GM18909 (cell line): ENCODE data around the gene ZNF487.
"Not testable (repeated sequence)": the region's sequence is repeated elsewhere in the genome, so short reads cannot be mapped to it uniquely, and the experiment has no call there.

Experiments
- ATAC-seq: cut with Tn5 transposase; IDR thresholded peaks from one replicate; pipeline ENCODE4 v1.9.1; 2021; ENCODE audit warnings: mild to moderate bottlenecking; ENCODE audit not compliant: unreplicated experiment, poor library complexity

ZNF487 gene

DNA sequence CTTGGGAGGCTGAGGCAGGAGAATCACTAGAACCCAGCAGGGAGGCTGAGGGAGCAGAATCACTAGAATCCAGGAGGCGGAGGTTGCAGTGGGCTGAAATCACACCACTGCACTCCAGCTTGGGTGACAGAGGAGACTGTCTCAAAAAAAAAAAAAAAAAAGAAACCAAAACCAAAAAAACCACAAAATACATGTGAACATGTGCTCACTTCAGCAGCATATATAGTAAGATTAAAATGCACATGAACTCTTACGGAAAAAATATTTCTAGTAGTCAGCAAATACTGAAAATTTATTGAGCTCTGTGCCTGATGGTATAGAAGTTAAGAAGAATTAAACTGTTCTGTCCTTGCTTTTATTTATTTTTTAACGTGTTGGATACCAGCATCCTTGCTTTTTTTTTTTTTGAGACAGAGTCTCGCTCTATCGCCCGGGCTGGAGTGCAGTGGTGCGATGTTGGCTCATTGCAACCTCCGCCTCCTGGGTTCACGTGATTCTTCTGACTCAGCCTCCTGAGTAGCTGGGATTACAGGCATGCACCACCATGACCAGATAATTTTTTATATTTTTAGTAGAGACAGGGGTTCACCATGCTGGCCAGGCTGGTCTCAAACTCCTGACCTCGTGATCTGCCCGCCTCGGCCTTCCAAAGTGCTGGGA, 9.6 kb upstream of the ZNF487 start:
- peak; percentile 78 for ATAC-seq

DNA sequence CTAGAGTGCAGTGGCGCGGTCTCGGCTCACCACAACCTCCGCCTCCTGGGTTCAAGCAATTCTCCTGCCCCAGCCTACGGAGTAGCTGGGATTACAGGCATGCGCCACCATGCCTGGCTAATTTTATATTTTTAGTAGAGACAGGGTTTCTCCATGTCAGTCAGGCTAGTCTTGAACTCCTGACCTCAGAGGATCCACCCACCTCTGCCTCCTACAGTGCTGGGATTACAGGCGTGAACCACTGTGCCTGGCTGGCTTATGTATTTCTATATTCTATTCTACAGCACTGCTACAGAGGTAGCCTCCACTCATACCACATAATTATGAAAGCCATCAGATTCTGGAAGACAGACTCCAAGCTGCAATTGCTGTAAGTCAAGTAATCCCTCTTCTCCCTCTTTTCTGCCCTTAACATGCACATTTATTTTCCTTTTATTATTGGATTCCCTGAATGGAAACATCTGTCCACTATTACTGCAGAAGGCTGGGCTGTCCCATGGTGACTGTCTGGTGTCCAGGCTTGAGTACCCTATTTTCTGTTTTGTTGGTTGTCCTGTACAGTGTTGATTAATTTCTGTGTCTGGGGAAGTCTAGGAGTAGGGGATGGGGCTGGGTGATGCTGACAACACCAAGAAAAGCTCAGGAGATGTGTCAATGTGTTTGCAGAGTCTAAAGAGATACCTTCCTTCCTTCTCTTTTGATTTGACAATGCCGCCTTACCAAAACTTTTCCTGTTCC, 5.8 kb upstream of the ZNF487 start:
- no peak for ATAC-seq

DNA sequence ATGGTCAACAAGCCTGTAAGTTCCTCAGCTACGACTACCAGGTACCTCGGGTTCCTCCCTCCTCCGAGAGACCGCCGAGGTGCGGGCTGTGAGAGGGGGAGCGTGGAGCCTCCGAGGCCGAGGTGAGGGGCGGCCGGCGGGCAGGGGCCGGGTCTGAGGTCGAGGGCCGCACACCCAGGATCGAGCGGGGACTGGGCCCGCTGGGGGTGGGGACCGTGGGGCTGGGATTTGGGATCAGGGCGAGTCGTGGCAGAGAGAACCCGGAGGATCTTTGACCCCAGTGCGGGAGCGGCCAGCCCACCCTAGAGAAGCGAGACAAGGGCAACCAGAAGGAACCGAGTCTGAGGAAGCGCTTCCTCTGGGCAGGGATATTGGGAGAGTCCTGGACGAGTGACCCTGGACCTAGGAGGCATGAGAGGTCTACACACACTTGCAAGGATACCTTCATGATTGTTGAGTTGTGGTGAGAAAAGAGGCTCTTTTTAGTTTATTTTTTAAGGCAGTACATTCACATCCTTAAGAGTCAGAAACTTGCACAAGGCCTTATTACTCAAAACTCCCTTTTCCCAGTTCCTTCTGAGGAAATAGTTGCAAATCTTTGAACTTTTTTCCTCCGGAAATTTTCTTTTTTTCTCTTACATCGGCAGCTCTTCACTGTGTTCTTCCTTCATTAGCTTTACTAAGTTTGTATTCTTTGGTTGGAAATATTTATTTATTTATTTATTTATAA, 395 bp downstream of the ZNF487 start:
- ATAC-seq: no peak

DNA sequence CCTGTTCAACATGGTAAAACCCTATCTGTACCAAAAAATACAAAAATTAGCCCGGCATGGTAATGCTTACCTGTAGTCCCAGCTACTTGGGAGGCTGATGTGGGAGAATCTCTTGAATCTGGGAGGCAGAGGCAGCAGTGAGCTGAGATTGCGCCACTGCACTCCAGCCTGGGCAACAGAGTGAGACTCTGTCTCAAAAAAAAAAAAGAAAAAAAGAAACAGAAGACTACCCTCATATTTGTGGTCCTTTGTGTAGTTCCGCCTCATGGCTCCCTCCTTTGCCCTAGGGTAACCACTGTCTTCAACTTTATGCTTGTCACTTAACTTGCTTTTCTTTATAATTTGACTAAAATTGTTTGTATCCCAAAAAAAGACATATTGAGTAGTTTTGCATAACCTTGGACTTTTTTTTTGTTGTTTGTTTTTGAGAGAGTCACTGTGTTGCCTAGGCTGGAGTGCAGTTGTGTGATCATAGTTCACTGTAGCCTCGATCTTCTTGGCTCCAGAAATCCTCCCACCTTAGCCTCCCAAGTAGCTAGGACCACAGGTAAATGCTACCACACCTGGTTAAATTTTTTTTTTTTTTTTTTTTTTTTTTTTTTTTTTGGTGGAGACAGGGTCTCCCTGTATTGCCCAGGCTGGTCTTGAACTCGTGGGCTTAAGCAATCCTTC, 3.7 kb downstream of the ZNF487 start:
- ATAC-seq: no peak

DNA sequence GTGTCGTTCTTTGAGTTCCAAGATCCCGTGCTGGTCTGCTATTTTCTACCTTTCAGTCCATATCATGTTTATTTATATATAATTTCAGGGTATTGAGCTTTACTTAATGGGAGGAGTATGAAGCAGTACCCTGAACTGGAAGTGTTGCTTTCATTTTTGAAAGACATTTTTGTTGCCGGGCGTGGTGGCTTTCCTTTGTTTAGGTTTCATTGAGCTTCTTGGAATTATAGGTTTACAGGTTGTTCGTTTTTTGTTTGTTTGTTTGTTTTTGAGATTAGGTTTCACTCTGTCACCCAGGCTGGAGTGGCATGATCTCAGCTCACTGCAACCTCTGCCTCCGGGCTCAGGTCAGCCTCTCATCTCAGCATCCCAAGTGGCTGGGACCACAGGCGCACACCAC, 7.4 kb downstream of the ZNF487 start:
- ATAC-seq: no peak

GRCh38 chr10:43444897-43445466, 8.1 kb downstream of the ZNF487 start:
- no peak for ATAC-seq

DNA sequence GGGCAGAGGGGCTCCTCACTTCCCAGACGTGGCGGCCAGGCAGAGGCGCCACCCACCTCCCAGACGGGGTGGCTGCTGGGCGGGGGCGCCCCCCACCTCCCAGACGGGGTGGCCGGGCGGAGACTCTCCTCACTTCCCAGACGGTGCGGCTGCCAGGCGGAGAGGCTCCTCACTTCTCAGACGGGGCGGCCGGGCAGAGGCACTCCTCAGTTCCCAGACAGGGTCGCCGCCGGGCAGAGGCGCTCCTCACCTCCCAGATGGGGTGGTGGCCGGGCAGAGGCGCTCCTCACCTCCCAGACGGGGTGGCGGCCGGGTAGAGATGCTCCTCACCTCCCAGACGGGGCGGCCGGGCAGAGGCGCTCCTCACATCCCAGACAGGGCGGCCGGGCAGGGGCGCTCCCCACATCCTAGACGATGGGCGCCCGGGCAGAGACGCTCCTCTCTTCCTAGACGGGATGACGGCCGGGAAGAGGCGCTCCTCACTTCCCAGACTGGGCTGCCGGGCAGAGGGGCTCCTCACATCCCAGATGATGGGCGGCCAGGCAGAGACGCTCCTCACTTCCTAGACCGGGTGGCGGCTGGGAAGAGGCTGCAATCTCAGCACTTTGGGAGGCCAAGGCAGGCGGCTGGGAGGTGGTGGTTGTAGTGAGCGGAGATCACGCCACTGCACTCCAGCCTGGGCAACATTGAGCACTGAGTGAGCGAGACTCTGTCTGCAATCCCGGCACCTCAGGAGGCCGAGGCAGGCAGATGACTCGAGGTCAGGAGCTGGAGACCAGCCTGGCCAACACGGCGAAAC, 9.5 kb downstream of the ZNF487 start:
- ATAC-seq: not testable (repeated sequence)

- no peak for ATAC-seq
Measured at GRCh38 chr10:43448742-43449141, 11.8 kb downstream of the ZNF487 start.

- no peak for ATAC-seq
Measured at GRCh38 chr10:43452356-43452914, 15.5 kb downstream of the ZNF487 start.

- no peak for ATAC-seq
Measured at GRCh38 chr10:43453266-43453831, 16.4 kb downstream of the ZNF487 start.

DNA sequence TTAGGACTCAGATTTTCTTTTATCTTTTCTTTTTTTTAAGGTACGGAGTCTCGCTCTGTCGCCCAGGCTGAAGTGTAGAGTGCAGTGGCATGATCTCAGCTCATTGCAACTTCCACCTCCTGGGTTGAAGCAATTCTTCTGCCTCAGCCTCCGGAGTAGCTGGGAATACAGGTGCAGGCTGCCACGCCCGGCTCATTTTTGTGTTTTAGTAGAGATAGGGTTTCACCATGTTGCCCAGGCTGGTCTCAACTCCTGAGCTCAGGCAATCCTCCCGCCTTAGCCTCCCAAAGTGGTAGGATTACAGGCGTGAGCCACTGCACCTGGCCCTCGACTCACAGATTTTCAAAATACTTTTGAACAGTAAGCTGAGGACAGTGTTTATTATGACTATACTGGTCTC, 17.1 kb downstream of the ZNF487 start:
- ATAC-seq: not testable (repeated sequence)

- not testable (repeated sequence) for ATAC-seq
Measured at GRCh38 chr10:43456561-43456960, 19.6 kb downstream of the ZNF487 start.

DNA sequence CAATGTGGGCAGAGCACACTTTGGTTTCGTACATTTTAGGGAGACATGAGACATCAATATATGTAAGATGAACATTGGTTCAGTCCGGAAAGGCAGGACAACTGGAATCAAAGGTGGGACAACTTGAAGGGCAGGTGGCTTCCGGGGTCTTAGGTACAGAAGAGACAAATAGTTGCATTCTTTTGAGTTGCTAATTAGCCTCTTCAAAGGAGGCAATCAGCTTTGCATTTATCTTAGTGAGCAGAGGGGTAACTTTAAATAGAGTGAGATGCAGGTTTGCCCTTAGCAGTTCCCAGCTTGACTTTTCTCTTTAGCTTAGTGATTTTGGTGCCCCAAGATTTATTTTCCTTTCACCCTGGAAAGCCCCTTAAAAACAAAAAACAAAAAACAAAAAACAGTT, 21.3 kb downstream of the ZNF487 start:
- no peak for ATAC-seq

GRCh38 chr10:43461950-43462349, 25.0 kb downstream of the ZNF487 start:
- peak; percentile 78 for ATAC-seq

DNA sequence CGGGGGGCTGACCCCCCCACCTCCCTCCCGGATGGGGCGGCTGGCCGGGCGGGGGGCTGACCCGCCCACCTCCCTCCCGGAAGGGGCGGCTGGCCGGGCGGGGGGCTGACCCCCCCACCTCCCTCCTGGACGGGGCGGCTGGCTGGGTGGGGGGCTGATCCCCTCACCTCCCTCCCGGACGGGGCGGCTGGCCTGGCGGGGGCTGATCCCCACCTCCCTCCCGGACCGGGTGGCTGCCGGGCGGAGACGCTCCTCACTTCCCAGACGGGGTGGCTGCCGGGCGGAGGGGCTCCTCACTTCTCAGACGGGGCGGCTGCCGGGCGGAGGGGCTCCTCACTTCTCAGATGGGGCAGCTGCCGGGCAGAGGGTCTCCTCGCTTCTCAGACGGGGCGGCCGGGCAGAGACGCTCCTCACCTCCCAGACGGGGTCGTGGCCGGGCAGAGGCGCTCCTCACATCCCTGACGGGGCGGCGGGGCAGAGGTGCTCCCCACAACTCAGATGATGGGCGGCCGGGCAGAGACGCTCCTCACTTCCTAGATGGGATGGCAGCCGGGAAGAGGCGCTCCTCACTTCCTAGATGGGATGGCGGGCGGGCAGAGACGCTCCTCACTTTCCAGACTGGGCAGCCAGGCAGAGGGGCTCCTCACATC, 28.3 kb downstream of the ZNF487 start:
- not testable (repeated sequence) for ATAC-seq

DNA sequence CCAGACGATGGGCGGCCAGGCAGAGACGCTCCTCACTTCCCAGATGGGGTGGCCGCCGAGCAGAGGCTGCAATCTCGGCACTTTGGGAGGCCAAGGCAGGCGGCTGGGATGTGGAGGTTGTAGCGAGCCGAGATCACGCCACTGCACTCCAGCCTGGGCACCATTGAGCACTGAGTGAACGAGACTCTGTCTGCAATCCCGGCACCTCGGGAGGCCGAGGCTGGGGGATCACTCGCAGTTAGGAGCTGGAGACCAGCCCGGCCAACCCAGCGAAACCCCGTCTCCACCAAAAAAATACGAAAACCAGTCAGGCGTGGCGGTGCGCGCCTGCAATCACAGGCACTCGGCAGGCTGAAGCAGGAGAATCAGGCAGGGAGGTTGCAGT, 28.8 kb downstream of the ZNF487 start:
- ATAC-seq: not testable (repeated sequence)

- ATAC-seq: no peak
Measured at GRCh38 chr10:43471146-43471545, 34.2 kb downstream of the ZNF487 start.

DNA sequence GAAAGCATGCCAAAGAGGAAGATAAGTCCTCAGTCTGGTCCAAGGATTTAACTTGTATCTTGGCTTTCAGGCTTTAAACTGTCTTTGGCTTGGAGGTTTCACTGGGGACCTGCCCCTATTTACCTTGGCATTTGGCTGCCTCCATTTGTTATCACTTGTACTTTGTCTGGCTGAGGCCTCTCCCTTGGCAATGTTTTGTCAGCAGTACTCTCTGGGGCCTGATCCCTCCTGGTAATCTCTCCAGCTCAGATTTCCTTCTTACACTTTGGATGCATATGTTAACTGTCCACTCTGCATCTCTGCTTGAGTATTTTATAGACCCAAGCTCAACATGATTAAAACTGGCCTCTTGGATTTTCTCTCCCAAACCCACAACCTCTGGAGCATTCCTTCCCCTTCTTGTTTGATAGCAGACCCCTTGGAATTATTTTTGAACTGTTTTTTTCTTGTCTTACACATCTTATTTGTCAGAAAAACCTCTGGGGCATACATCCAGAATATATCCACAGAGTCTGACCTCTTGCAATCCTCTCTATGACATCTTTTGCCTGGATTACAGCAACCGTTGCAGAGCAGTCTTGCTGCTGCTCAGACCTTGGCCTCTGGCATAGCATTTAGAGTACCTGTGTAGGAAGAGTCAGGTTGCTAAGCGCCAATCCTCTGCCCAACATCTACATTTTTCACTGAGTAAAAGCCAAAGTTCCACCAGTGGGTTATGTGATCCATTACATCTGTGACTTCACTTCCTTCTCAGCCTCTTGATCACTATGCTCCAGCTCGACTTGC, 35.2 kb downstream of the ZNF487 start:
- ATAC-seq: no peak
